ENCODE measurements around the gene P2RX4.
"Not testable (repeated sequence)": the region's sequence is repeated elsewhere in the genome, so short reads cannot be mapped to it uniquely, and the experiment has no call there.

P2RX4 gene

DNA sequence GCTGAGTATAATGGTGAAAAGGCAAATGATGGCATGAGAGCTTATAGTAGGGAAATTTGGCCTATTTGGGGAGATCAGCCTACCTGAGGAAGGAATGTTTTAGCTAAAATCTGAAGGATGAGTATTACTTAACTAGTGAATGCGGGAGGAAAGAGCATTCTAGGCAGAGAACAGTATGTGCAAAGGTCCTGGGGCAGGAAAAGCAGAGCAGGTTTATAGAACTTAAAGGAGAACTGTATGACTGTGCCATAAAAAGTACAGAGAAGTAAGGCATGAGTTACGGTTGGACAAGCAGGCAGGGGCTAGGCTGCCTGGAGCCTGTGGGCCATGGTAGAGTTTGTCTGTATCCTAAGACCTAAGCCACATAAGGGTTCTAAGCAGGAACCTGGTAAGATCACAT lies 21.7 kb upstream of the P2RX4 start:
- DNase-seq (ENCODE audit: low spot score): no peak
- TF ChIP-seq, protein P1, sequence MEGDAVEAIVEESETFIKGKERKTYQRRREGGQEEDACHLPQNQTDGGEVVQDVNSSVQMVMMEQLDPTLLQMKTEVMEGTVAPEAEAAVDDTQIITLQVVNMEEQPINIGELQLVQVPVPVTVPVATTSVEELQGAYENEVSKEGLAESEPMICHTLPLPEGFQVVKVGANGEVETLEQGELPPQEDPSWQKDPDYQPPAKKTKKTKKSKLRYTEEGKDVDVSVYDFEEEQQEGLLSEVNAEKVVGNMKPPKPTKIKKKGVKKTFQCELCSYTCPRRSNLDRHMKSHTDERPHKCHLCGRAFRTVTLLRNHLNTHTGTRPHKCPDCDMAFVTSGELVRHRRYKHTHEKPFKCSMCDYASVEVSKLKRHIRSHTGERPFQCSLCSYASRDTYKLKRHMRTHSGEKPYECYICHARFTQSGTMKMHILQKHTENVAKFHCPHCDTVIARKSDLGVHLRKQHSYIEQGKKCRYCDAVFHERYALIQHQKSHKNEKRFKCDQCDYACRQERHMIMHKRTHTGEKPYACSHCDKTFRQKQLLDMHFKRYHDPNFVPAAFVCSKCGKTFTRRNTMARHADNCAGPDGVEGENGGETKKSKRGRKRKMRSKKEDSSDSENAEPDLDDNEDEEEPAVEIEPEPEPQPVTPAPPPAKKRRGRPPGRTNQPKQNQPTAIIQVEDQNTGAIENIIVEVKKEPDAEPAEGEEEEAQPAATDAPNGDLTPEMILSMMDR (IDR thresholded peaks at IDR 0.05): no peak
- Histone ChIP-seq H3K27ac (no peak overlapping the region), H3K4me3 (no peak overlapping the region)

DNA sequence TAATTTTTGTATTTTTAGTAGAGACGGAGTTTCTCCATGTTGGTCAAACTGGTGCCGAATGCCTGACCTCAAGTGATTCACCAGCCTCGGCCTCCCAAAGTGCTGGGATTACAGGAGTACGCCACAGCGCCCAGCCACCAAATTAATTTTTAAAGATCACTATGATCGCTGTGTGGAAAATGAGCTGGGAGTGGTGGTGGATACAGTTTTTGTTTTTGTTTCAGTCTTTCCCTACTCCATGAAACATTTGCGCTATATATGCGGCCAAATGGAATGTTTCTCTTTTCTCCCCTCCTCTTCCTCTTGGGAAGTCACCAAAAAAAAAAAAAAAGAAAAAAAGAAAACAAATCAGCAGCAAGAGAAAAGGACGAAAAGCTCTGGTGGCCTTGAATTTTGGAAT lies 20.8 kb upstream of the P2RX4 start:
- no peak overlapping the region for H3K4me3 ChIP-seq
- H3K27ac ChIP-seq: no peak overlapping the region
- DNase-seq (ENCODE audit: low spot score): no peak
- TF ChIP-seq, protein P1 (IDR thresholded peaks at IDR 0.05): no peak

DNA sequence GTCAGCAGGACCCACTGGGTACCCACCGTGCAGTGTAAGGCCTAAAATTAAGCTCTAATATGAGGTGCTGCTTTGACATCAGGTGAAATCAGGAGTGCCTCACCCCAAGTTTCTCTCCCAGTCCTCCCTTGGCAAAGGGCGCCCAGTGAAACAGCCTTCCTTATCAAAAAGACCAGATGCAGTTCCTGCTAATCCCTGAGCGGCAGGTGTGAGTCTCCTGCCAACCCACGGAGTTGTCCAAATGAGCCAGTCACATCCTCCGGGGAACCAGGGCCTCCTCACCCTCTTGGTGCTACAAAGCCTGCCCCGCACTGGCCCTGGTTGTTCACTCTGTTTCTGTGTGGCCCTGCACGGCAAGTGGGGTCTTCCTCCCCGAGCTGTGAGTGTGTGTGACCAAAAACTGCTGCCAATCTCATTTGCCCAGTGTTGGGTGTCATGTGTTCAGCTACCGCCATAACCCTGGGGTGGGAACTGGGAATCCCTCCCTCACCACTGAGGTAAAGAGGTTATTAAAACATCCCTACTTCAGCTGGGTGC lies 20.2 kb upstream of the P2RX4 start:
- no peak for DNase-seq (ENCODE audit: low spot score)
- Histone ChIP-seq H3K4me3 (no peak overlapping the region), H3K27ac (no peak overlapping the region)
- TF ChIP-seq, protein P1 (IDR thresholded peaks at IDR 0.05): no peak

DNA sequence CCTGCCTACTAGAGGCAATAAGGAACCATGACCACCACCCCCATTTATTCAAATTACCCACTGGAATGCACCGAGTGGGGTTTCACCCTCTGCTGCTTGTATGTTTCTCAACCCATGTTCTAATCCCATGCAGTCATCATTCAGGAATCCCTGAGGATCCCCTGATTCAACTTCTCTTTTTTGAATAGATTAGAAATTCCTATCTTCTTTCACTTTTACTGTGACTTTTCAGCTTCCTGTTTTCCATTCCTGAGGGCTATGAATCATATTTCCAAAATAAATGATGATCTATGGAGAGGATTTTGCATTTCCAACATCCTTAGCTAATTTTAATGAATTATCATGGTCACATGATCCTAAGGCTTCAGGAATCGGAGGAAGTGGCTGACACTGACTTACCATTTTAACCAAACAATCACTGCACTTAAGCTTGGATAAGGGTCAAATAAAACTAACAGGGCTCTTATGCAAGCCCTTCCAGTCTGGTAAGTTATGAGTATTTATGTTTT lies 19.4 kb upstream of the P2RX4 start:
- Histone ChIP-seq H3K27ac (peak overlapping the region; percentile 52 to 72), H3K4me3 (no peak overlapping the region)
- TF ChIP-seq, protein P1 (IDR thresholded peaks at IDR 0.05): no peak
- DNase-seq (ENCODE audit: low spot score): no peak

DNA sequence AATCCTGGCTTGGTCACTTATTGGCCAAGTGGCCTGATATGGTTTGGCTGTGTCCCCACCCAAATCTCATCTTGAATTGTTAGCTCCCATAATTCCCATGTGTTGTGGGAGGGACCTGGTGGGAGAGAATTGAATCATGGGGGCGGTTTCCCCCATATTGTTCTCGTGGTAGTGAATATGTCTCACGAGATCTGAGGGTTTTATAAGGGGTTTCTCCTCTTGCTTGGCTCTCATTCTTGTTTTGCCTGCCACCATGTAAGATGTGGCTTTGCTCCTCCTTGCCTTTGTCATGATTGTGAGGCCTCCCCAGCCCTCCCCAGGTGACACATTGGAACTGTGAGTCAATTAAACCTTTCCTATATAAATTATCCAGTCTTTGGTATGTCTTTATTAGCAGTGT lies 18.8 kb upstream of the P2RX4 start:
- H3K4me3 ChIP-seq: no peak overlapping the region
- H3K27ac ChIP-seq: peak overlapping the region; percentile 52 to 72
- TF ChIP-seq, protein P1 (IDR thresholded peaks at IDR 0.05): no peak
- no peak for DNase-seq (ENCODE audit: low spot score)

DNA sequence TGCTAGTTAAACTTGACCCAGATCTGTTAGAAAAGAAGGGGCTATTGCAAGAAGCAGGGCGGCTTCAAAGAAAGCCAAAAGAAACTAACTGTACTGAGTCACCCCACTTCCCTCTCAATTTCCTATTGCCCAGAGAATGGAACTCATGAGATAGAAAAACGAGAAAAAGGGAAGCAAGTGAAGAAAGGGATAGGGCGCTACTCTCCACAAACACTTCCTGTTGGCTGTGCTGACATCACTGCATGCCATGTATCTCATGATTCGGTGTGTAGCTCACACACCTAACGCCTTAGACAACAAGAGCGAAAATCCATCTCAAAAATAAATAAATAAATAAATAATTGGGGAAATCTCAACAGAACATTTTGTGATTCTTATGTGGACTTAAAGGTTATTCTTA lies 13.0 kb upstream of the P2RX4 start:
- TF ChIP-seq, protein P1 (IDR thresholded peaks at IDR 0.05): no peak
- peak overlapping the region in 1 of 2 donors; percentile 58 for H3K27ac ChIP-seq
- no peak for DNase-seq (ENCODE audit: low spot score)
- H3K4me3 ChIP-seq: no peak overlapping the region

DNA sequence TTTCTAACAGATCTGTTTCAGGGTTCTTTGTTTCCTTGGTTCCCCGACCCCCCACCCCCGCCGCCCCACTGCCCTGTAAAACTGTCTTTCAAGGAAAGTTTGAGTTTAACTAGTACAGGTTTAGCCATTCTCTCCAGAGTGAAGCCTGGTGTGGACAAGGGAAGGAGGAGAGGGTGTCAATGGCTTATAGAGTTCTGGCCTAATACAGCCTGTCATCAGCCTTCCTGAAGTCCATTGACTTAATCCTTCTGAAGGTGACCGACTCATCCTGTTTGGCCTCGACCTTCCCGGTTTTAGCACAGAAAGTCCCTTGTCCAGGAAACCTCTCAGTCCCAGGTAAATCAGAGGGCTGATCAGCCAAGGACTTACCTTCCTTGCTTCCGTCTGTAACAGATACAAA lies 11.0 kb upstream of the P2RX4 start:
- DNase-seq (ENCODE audit: low spot score): no peak
- Histone ChIP-seq H3K4me3 (no peak overlapping the region), H3K27ac (no peak overlapping the region)
- TF ChIP-seq, protein P1 (IDR thresholded peaks at IDR 0.05): no peak

DNA sequence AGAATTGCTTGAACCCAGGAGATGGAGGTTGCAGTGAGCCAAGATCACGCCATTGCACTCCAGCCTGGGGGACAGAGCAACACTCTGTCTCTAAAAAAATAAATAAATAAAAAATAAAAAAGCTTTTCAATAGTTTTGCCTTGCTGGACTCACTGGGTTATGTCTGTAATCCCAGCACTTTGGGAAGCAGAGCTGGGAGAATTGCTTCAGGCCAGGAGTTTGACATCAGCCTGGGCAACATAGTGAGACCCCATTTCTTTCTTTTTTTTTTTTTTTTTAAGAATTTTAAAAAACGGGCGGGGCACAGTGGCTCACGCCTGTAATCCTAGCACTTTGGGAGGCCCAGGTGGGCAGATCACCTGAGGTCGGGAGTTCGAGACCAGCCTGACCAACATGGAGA lies 8.8 kb upstream of the P2RX4 start:
- H3K4me3 ChIP-seq; DNase-seq (ENCODE audit: low spot score); H3K27ac ChIP-seq: not testable (repeated sequence)

All from coronary artery (tissue), 2 donors.